ENCODE results near the gene TMEM220. TPM values are rescaled to one million over a fixed set of nuclear protein-coding genes. Genes with fewer than 3 reads are reported as not detected.

Gene TMEM220
- 10 to 100 TPM; 11.8 to 15.2 TPM for total RNA-seq
- long read RNA-seq, donor 1, partial matches to known transcripts: 0 of 5 reads
- long read RNA-seq, donor 1, other reads (novel, unspliced or antisense): 3 of 5 reads
- long read RNA-seq, donor 2, transcript TMEM220-202 (5 exons, 1,402 nt): major isoform, 15 of 35 reads
- long read RNA-seq, donor 2, transcript TMEM220-201 (6 exons, 3,106 nt): minor isoform, 11 of 35 reads
- long read RNA-seq, donor 2, partial matches to known transcripts: 2 of 35 reads
- long read RNA-seq, donor 2, other reads (novel, unspliced or antisense): 6 of 35 reads

DNA sequence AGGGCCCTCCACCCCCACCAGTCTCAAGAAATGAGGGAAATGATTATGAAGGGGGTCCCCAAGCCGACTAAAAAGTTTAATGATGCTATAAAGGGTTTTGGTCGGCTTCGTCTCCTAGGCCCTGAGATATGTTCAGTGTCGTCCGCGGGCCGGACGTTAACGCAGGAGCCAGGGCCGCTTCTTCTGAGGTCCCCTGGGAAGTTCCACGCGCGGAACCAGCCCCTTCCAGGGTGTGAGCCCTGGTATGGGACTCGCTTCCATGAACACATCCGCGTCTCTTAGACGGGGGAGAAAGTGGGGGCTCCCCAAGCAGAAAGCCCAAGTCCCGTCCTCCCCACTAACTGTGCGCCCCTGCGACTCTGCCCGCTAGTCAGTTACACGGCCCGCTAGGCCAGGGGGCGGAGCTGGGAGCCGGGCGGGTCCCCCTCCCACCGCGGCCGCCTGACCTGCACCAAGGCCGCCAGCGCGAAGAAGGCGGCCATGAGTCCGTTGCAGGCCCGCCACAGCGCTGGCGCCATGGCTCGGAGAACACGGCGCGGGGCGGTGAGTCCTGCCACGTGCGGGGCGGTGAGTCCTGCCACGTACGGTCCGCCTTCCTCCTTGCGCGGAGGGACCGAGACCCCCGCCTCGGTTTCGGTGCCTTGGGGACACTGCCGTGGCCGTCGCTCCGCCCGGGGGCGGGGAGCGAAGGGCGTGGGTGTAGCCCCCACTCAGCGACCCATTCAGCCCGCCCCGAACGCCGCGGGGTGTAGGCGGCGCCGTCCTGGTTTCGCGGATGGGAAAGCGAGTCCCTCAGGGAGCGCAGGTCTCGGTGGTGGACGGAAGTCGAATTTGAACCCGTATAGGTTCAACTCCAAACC lies at the start of gene TMEM220:
TSS of gene TMEM220 (minus strand) at position 690 of the 860 bp plus-strand sequence. CDS start at position 518, 172 bp downstream.
- intact Hi-C loops (cut with DNase I): no loop called here
- peak; percentile 92 for DNase-seq (ENCODE audit: low spot score)

DNA sequence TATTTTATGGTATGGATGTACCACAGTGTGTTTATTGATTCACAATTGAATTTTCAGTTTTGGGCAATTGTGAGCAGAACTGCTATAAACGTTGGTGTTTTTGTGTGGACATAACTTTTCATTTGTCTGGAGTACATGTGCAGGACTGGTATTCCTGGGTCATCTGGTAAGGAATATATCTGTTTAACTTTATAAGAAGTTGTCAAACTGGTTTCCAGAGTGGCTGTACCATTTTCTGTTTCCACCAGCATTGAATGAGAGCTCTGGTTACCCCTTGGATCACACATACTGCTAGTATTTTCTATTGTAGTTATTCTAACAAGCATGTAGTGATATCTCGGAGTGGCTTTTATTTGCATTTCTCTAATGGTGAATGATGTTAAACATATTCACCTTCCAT lies 49.8 kb upstream of the TMEM220 start:
- DNase-seq (ENCODE audit: low spot score): no peak
- intact Hi-C loops (cut with DNase I): no loop called here

DNA sequence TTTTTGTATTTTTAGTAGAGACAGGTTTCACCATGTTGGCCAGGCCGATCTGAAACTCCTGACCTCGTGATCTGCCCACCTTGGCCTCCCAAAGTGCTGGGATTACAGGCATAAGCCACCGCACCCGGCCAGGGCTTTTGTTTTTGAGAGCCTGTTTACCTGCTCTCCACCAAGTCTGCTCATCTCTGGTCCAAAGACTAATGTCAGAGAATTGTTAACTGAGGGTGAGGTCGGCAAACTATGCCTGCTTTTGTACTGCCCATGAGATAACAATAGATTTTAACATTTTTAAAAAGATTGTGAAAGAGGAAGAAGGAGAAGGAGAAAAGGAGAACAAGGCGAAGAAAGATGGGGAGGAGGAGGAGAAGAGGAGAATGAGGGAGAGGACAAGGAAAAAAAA lies 48.1 kb upstream of the TMEM220 start:
- intact Hi-C loops (cut with DNase I): no loop called here

DNA sequence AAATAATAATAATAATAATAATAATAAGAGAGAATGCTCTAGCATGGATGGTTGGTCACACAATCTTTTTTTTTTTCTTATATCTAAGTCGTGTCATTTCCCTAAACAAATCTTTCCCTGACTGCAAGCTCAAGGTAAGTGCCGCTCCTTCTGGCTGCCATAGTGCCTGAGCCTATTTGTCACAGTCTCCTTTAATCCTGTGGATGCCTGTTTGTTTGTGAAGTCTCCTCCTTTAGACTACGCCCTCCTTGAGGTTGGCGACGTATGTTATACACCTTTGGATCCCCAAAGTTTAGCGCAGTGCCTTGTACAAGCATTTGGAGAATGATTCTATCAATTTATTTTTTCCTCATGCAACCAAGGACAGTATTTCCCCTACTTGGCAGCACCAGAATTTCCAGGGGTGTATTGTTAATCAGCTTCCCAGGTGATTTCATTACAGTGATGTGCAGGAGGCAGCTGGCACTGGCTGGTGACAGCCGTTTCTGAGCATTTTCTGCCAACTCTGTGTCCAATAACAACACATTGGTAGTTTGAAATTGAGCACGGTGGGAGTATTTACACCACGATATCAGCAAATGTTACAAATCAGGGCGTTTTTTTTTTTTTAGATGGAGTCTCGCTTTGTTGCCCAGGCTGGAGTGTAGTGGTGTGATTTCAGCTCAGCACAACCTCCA lies 47.4 kb upstream of the TMEM220 start:
- no peak for DNase-seq (ENCODE audit: low spot score)
- intact Hi-C loops (cut with DNase I): no loop called here

More for the DNA sequence above, 48.1 kb upstream of the TMEM220 start:
- no peak for DNase-seq (ENCODE audit: low spot score)

DNA sequence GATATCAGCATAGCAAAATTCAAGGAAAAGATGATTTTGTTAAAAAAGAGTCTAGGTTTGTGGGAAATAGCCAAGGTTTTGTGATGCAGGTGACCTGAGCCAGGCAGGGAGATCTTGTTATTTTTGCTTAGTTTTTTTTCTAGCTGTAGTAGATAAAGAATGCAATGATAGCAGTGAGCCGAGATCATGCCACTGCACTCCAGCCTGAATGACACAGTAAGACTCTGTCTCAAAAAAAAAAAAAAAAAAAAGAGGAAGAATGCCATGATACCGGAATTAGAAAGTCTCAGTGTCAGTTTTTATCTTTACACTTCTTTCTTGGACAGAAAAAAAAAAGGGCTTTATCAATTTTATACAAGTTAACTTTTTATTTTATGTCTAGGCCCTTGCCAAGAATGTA lies 46.6 kb upstream of the TMEM220 start:
- intact Hi-C loops (cut with DNase I): no loop called here
- no peak for DNase-seq (ENCODE audit: low spot score)

DNA sequence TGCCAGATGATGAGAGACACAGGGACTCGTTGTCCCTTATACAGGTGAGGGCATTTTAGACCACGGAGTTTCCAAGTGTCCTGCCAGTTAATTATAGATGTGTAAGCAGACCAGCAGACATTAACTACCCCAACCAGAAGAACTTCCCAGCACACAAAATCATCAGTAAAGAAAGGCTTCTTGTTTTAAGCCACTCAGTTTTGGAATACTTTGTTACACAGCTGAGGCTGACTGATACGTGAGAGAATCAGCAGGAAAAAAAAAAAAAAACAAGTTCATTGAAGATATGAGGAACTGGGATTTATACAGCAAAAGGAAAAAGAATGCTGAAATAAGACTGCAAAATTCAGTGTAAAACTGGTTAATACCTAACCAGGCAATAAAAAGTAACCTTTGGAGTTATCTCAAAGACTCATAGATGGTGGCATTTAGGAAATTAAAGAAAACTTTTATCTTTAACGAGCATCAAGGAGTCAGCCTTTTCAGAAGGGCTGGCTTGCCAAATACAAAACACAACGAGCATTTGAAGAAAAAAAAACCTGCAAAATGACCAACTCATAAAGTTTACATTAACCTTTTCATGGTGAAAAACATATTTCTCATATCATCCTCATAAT lies 46.0 kb upstream of the TMEM220 start:
- intact Hi-C loops (cut with DNase I): no loop called here
- DNase-seq (ENCODE audit: low spot score): no peak

DNA sequence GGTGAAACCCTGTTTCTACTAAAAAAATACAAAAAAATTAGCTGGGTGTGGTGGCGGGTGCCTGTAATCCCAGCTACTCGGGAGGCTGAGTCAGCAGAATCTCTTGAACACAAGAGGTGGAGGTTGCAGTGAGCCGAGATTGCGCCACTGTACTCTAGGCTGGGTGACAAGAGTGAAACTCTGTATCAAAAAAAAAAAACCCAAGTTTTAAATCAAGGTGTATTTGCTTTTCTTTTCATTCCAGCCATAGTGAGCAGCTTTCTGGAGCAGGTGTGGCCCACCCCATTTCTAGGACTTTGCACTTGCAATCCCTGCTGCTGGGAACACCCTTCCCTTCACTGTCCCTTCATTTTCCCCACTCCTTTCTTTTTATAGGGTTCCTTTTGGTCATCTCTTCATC lies 45.2 kb upstream of the TMEM220 start:
- no peak for DNase-seq (ENCODE audit: low spot score)
- intact Hi-C loops (cut with DNase I): no loop called here

DNA sequence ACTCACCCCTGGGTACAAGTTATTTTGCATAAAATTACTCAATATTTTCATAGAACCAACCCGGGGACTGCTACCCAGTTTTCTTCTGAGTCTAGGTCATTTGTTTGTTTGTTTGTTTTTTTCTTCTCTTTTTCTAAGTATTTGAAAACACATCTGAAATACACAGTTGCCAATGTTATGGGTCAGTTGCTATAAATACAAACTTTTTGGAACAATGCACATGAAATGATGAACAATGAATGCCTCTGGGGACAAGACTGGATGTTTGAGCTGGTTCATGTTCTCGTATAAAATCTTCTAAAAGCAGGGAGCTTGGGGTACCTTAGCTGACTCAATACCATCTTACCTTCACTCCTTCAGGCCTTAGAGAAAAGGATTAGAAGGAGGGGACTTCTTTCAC lies 43.6 kb upstream of the TMEM220 start:
- DNase-seq (ENCODE audit: low spot score): no peak
- intact Hi-C loops (cut with DNase I): no loop called here

DNA sequence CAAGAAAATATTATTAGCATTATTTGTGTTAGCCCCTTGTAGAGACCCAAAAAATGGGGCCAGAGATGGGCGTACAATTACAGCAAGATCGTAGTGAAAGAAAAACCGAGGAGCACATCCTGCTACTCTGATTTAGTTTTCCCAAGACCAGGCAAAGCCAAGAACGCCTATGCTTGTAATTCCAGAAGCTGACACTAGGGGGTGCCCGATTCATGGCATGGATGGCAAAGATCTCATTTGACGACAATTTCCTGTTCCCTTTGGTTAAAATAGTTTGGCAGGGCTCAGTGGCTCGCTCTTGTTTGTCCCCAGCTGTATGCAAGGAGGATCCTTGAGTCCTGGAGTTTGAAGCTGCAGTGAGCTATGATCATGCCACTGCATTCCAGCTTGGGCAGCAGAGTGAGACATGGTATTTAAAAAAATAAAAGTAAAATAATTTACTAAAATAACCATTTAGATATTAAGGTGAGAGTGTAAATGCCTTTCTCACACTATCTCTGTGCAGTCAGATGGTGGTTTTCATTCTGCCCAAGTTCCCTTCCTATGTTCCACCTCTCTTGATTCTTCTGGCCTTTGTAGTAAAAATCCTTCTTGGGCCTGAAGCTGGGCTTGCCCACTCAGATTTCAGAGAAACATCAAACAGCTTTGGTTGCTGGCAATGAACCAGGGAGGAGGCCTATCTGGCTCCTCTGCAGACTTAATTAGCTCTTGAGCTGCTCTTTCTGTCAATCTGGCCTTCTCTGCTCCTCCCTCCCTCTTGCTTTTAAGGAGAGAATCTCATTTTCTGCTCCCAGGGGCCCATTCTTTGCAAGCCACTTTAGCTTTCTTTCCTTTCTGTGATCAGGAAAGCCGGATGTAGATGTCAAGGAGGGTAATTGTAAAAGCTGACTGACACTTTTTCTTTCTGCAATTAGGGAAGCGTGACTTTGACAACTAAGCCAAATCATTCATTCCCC lies 42.9 kb upstream of the TMEM220 start:
- intact Hi-C loops (cut with DNase I): no loop called here
- no peak for DNase-seq (ENCODE audit: low spot score)

DNA sequence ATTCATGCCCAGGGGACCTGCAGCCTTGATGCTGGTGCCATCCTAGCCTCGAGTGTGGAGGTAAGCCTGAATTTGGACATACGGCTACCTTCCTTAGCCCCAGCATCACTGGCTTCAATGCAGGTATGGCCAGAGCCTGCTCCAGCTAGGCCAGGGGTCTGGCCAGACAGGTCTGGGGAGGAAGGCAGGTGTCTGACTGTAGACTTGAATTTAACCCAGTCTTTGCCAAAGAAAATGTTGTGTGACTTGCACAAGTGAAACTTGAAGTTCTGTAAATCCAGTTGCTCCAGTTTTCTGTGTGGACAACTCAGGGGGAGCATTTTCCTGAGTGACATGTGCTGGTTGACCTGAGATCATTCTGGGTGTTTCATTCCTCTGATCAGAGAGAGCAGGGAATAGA lies 41.3 kb upstream of the TMEM220 start:
- no peak for DNase-seq (ENCODE audit: low spot score)
- intact Hi-C loops (cut with DNase I): no loop called here

DNA sequence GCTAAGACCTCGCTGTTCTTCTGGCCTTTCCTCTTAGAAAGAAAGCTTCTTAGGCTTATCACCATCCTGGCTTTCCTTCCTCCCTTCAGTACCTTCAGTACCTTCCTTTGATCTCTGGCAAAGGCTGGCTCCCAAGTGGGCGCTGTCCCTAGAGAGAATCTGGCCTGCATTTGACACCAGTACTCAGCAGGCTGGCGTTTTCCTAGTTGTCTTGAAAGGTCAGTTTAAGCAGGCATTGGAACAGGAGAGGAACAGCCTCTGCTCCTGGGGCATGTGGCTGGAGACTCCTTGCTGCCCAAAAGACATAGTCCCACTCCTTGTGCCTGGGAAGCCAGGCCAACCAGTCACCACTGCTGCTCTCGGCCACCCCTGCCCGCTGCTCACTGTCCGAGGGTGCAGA lies 40.0 kb upstream of the TMEM220 start:
- intact Hi-C loops (cut with DNase I): no loop called here
- DNase-seq (ENCODE audit: low spot score): no peak

DNA sequence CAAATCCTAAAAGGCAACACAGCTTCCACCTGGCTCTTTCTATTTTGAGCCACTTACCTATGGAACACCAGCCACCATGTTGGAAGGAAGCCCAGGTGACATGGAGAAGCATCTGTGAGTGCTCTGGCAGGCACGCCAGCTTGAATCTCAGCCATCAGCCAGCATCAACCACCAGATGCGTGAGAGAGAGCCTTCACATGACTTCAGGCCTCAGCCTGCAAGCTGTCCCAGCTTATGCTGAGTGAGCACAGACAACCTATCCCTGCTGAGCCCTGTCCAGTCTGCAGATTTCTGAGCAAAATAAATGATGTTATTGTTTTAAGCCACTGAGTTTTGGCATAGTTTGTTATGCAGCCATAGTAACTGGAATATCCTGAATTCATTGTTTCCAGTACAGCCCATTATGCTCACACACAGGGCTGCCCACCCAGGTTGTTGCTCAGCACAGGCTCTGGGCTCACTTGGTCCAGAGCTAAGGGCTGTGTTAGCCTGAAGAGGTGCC lies 39.0 kb upstream of the TMEM220 start:
- intact Hi-C loops (cut with DNase I): no loop called here
- DNase-seq (ENCODE audit: low spot score): no peak

DNA sequence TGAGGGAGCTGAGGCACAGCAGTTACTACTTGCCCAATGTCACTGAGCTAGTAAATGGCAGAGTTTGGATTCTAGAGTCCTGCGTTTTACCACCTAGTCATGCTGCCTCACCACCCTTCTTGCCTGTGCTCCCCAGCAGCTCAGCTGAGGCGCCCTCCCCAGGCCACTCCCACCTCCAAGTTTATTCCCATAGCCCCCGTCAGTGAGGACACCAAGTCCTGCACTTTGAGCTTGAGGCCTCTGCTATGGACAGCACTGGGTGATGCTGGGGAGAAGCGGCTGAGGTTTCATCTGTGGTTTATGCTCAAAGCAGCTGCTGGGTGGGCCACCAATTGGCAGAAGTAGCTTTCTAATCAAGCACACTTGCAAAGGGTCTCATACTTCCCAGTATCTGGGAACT lies 37.4 kb upstream of the TMEM220 start:
- intact Hi-C loops (cut with DNase I): no loop called here
- no peak for DNase-seq (ENCODE audit: low spot score)

DNA sequence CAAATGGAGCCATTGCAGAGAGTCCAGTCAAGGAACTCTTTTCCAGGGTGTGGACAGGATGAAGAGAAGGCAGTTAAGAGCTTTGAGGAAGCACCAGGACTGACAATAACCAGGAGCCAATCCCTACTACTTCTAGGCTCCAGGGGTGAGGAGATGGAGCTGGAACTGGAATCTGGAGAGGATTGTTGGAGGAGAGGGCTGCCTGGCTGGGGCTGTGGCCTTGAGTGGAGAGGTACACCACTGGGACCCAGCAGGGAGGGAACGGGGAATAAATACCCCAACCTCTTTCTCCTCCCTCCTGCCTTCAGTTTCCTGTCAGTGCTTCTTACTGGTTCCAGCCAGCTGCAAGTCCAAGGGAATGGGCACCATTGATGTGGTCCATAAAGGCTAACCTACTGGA lies 32.2 kb upstream of the TMEM220 start:
- intact Hi-C loops (cut with DNase I): loop anchor here in 1 of 2 donors (5.0 kb wide), 1 partner anchor 1105 kb away; no protein-coding TSS in a partner anchor
- DNase-seq (ENCODE audit: low spot score): no peak

DNA sequence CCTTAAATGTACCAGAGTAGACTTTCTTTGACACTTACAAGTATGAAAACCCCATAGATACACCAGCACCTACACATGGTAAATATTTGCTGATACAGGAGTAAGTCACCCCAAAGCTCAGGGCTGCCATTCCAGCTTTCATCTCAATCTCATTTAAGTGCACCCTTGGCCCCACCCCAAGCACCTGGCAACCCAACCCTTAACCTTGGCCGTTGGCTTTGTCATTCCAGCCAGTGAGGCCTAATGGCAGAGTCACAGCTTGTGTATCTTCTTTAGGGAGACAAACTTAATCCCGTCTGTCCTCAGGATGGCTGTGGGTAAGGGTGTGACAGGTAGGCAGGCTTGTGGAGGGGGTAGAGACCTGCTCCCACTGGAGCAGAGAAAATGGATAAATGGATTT lies 31.5 kb upstream of the TMEM220 start:
- intact Hi-C loops (cut with DNase I): loop anchor here in 1 of 2 donors (5.0 kb wide), 1 partner anchor 1106 kb away; no protein-coding TSS in a partner anchor
- no peak for DNase-seq (ENCODE audit: low spot score)

DNA sequence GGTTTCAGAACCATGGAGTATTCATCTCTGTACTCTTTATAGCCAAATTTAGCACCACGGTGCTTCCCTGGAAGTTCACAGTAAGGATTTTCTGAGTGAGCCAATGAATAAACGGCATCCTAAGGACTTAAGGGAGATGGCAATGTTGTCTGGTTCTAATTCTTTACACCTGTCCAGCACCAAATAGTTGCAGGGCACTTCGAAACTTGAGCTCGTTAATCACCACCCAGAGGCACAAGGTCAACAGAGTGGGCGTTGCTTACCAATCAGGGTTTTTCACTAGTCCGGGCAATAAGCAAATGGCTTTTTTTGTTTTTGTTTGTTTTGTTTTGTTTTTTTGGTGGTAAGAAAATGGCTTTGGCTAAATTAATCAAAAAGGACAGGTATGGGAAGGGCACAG lies 28.2 kb upstream of the TMEM220 start:
- intact Hi-C loops (cut with DNase I): no loop called here
- DNase-seq (ENCODE audit: low spot score): no peak

DNA sequence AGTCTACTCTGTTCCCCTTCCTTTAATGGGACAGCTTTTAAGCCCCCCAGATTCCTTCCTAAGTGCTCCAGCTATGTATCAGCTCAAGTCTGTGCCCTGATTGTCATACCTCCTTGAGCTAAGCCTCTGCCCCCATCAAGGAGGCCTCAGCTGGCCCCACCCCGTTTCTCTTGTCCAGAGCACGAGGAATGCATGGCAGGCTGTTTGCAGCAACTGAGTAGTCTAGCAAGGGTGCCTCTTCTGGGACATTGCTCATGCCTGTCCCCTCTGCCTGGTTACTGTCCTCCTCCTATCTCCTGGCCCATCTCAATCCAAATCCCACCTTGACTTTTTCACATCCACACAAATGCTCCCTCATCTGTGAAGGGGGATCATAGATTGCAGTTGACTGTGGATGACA lies 27.8 kb upstream of the TMEM220 start:
- DNase-seq (ENCODE audit: low spot score): no peak
- intact Hi-C loops (cut with DNase I): no loop called here

DNA sequence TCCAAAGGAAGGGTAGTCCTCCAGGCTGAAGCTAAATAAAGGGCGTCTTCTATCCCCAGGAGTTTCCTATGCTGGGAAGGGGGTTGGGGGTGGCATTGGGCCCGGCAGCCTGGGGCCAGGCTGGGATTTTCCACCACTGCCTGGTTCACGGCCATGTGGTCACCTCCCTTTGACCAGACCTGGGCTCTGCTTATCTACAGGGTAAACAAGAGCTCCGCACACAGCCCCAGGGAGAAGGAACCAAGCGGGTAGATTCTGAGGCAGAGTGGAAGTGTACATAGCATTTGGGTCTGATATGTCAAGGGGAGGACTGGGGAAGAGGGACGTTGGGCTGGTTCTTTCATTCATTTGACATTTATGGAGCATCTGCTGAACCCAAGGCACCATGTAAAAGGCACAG lies 27.2 kb upstream of the TMEM220 start:
- intact Hi-C loops (cut with DNase I): no loop called here
- no peak for DNase-seq (ENCODE audit: low spot score)
